VCaP (cell line): ENCODE measurements around the gene TRAPPC3.

ENCODE experiments used
- H3K27ac ChIP-seq: fragments of 450-650 bp; 2 replicates; pipeline ENCODE4 v1.5.1; 2017
- TF ChIP-seq, protein P1 (sequence below): fragments of 450-650 bp; conservative IDR thresholded peaks from 2 replicates; pipeline ENCODE4 v1.5.1; 2017; ENCODE audit warnings: mild to moderate bottlenecking, moderate library complexity

TRAPPC3 gene

DNA sequence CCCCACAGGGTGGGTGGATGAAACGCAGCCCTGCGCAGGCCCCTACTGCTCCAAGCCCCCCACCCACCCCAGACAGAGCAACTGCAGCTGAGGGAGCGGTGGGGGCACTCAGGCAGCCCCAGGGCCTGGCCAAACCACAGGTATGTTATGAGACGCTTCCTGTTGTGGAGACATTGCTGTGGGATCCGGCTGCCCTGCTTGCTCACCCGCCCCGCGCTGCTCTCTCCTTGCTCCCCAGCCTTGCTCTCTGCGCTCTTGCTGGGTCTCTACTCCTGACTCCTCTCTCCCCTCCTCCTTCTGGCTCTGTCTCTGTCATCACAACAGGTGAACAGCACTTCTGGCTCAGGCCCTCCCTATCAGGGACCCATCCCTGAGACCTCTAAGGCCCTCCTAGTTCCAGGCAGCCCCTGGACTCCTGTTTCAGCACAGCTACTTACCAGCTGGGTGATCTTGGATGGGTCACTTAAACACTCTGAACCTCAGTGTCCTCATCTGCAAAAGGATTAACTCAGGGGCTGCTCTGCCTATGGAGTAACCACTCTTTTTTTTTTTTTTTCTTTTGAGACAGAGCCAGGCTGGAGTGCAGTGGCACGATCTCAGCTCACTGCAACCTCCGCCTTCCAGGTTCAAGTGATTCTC is 40.1 kb downstream of the TRAPPC3 start:
- TF ChIP-seq, protein P1, sequence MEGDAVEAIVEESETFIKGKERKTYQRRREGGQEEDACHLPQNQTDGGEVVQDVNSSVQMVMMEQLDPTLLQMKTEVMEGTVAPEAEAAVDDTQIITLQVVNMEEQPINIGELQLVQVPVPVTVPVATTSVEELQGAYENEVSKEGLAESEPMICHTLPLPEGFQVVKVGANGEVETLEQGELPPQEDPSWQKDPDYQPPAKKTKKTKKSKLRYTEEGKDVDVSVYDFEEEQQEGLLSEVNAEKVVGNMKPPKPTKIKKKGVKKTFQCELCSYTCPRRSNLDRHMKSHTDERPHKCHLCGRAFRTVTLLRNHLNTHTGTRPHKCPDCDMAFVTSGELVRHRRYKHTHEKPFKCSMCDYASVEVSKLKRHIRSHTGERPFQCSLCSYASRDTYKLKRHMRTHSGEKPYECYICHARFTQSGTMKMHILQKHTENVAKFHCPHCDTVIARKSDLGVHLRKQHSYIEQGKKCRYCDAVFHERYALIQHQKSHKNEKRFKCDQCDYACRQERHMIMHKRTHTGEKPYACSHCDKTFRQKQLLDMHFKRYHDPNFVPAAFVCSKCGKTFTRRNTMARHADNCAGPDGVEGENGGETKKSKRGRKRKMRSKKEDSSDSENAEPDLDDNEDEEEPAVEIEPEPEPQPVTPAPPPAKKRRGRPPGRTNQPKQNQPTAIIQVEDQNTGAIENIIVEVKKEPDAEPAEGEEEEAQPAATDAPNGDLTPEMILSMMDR: no peak
- H3K27ac ChIP-seq: no peak overlapping the region

DNA sequence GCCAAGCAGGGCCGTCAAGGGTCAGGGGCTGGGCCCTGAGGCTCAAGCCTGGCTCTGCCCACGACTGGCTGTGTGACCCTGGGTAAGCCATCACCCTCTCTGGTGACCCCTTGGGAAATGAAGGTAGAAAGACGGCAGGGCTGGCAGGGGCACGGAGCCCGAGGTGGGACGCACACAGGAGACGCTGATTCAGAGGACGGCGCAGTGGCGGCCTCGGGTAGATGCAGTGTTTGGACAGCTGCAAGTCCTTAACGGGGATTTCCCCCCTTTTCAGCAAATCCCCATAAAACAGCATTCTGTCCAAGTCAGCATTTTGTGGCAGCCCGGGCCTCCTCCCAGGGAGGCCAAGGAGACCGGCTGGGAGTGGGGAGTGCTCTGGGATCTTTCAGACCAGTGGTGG is 41.0 kb downstream of the TRAPPC3 start:
- TF ChIP-seq, protein P1: no peak
- no peak overlapping the region for H3K27ac ChIP-seq

DNA sequence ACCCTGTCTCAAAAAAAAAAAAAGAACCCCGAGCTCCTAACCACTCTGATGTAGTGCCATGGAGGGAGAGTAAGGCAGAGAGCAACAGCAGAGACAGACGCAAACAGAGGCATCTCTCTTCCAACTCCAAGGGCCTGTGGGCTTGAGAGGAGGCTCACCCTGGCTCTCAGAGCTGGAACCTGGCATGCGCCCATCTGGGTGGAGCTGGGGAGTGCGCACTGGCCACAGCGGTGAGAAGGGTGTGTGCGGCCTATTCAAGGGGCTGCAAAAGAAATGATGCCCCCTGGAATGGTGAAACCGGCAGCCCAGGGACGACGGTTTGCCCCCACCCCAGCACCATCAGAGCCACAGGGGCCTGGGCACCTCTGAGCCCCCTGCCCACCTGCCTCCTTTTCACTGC is 41.9 kb downstream of the TRAPPC3 start:
- TF ChIP-seq, protein P1: no peak
- H3K27ac ChIP-seq: no peak overlapping the region

DNA sequence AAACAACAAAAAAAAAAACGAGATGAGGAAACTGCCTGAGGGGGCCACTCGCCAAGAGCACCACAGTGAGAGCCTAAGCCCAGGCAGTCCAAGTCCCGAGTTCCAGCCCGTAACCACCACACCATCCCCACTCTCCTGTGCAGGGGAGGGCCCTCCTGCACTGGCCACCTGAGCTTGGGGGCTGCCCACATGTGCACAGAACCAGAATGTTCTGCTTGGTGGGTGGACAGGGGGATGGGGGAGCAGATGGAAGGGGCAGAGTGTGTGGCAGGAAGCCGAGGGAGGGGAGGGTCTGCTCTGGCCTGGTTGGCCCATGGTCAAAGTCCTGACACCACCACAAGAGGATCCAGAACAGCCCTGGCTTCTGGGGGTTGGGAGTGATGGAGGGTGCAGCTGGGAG is 43.0 kb downstream of the TRAPPC3 start:
- TF ChIP-seq, protein P1: no peak
- H3K27ac ChIP-seq: no peak overlapping the region

DNA sequence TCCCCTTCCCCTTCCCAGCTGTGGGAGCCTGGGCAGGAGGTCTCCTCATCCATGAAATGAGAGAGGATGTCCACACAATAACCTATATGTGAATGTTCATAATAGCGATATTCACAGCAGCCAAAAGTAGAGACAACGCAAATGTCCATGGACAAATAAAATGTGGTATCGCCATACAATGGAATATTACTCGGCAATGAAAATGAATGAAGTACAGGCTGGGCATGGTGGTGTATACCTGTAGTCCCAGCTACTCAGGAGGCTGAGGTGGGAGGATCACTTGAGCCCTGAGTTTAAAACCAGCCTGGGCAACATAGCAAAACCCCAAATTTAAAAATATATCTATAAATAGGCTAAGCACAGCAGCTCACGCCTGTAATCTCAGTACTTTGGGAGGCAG is 47.7 kb downstream of the TRAPPC3 start:
- H3K27ac ChIP-seq: no peak overlapping the region
- TF ChIP-seq, protein P1: no peak

DNA sequence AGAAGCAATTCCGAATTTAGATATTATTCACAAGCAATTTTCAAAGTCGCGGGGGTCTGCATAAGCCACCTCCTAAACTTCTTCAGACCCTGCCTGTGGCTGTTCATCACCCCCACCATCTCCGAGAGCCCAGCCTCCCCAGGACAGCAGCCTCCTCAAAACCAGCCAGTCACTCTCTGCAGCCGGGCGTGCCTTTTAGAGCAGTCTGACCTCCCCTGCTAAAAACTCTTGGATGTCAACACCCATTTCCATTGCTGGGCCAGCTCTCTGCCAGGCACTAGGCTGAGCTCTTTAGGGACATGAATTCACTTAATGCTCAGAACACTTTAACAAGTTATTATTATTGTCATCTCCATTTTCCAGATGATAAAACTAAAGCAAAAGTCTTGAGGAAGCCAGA is 48.9 kb downstream of the TRAPPC3 start:
- TF ChIP-seq, protein P1: no peak
- H3K27ac ChIP-seq: no peak overlapping the region

DNA sequence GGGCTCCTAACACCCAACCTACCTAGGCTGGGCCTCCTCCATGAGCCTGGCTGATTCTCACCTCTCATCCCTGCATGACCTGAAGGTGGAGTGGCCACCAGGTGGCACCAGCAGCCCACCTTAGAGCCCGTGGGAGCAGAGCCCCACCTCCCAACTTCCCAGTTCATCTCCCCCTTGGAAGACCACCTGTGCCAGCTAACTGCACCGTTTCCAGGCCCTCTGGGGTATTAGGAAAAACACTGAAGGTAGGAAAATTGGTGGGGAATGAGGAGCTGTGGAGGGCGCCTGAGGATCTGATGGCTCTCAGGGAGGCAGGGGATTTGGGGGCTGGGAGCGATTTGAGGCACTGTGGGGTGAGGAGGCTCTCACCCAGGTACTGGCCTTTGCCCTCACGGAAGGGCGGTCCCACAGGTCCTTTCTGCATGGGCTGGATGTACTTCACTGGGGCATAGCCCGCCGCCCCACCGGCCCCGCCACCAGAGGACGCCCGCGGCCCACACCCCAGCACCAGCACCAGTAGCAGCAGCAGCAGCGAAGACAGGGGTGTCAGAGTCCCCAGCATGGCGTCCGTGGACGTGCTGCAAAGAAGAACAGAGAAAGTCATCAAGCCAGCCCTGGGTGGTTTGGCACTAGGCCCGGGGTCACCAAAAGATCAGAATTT is 49.5 kb downstream of the TRAPPC3 start:
- peak overlapping the region; percentile 41; the same call in 1 of the 2 replicates for H3K27ac ChIP-seq
- TF ChIP-seq, protein P1: peak; percentile 87
